Measurements from ENCODE around the gene NNAT.

- TF ChIP-seq CTCF (IDR thresholded peaks at IDR 0.05) (no peak), POLR2A (IDR thresholded peaks at IDR 0.05) (no peak)
These were observed 46.9 kb downstream of the NNAT start for GRCh38 chr20:37567671-37568588.
